Measurements from ENCODE around the gene GATB. TPM values are rescaled to one million over a fixed set of nuclear protein-coding genes. Genes with fewer than 3 reads are reported as not detected.
A peak's percentile ranks its signal among the peaks of the same experiment; 100 is the strongest.

GATB gene
- total and polyA plus RNA-seq, 2 donors: 11.7 to 12.8 TPM

DNA sequence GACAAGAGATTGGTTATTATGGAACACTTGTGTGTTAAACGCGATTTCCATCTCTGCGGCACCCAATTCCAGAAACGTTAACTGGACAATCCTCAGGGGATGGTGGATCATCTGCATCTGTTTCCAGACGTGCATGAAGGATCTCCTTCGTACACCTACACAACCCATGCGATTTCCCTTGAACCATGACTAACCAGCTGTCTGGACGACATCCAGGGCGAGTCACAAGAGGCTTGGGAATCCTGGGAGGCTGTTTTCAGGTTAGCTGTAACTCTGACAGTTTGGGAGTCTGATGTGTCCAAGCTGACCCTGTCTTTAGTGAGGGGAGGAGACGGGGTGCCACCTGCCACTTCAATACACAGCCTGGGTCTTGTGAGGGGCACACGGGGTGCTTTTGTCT, 84.5 kb downstream of the GATB start:
- Histone ChIP-seq H3K27ac (ENCODE audit: low read depth) (no peak overlapping the region), H3K4me1 (ENCODE audit: insufficient read depth) (no peaks in the 10 kb centered on the region), H3K36me3 (ENCODE audit: insufficient read depth) (no peaks in the 10 kb centered on the region), H3K4me3 (ENCODE audit: low read depth, low read length) (no peak overlapping the region)
- no peak for DNase-seq (ENCODE audit: extremely low spot score)
- WGBS: 83% methylated on average over 11 of the region's 11 CpGs

DNA sequence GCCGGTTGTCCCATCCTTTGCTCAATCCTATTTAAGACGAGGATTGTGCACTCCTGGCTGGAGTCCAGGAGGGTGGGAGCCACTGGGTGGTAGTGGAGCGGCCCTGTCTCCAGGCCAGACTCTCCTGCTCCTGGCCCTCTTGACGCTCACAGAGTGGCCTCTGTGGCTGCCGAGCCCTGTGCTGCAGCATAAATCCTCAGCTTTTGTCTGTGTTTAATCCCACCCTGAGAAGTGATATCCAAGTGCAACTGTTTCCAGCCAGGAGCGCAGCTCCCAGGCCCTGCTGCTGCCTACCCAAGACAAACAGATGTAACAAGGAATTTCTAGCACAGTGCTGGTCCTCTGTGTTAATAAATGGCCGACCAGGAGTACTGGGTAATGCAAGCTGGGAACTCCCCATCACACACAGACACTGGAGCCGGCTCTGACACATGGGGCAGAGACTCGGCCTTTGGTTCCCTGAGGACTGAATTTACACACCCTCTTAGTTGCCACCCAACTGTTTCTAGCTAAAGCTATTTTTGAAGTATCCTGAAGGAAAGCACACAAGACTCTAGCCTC, 85.3 kb downstream of the GATB start:
- no peak overlapping the region for H3K4me3 ChIP-seq (ENCODE audit: low read depth, low read length)
- H3K27ac ChIP-seq (ENCODE audit: low read depth): no peak overlapping the region
- WGBS: 58% methylated on average over 9 of the region's 9 CpGs
- no peak for DNase-seq (ENCODE audit: extremely low spot score)
- no peaks in the 10 kb centered on the region for H3K36me3 ChIP-seq (ENCODE audit: insufficient read depth)
- no peaks in the 10 kb centered on the region for H3K4me1 ChIP-seq (ENCODE audit: insufficient read depth)

DNA sequence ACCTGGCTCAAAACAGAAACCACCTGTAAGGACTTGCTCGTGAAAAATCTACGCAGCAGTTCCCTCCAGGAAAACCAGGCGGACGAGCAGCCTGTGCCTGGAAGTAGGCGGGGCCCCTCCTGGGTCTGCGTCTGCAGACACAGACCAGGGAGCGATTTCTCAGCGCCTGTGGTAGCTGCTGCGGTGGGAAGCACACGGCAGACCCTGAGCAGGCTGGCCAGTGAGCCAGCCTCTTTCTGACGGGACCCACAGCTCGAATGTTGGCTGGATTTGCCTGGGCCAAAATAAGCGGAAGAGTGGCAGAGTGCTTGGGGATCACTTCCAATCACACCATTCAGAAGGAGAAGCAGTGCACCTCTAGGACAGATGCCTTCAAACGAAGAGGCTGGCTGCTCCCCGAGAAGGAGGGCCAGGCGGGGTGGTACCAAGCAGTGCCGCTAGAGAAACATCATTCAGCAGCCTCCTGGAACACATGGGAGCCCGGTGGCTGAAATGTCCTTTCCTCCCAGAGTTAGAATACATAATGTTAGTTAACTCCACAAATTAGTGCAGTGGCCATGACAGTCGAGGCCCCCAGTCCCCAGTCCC, 85.9 kb downstream of the GATB start:
- H3K4me1 ChIP-seq (ENCODE audit: insufficient read depth): no peaks in the 10 kb centered on the region
- DNase-seq (ENCODE audit: extremely low spot score): no peak
- WGBS: 17% methylated on average over 19 of the region's 19 CpGs
- H3K27ac ChIP-seq (ENCODE audit: low read depth): no peak overlapping the region
- H3K36me3 ChIP-seq (ENCODE audit: insufficient read depth): no peaks in the 10 kb centered on the region
- H3K4me3 ChIP-seq (ENCODE audit: low read depth, low read length): peak overlapping the region; percentile 35

DNA sequence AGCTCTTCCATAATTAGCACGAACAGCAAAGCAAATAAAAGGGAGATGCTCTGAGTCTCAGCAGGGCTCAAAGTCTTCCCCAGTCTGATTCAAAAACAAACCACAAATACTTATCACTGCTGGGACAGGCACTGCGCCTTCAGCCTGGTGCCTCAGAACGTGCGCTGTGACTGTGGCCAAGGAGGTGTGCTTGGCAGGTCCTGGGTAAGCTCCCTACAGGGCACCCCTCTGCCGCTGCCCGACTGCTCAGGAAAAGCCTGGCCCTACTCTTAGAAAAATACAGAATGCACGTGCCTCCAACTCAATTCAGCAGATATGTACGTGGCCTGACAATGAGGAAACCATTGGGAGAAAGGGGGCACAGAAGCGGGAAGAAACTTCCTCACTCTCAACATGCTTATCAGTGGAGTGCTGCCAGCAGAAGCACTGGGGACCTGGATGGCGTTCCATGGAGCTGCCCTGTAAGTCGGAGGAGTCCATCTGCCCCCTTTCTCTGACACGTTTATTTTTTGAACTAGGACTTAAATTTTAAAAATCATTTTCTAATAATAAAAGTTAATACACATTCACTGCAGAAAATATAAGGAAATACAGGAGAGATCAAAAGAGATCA, 86.8 kb downstream of the GATB start:
- WGBS: 62% methylated on average over 12 of the region's 12 CpGs
- no peak overlapping the region for H3K4me3 ChIP-seq (ENCODE audit: low read depth, low read length)
- no peaks in the 10 kb centered on the region for H3K4me1 ChIP-seq (ENCODE audit: insufficient read depth)
- H3K36me3 ChIP-seq (ENCODE audit: insufficient read depth): no peaks in the 10 kb centered on the region
- H3K27ac ChIP-seq (ENCODE audit: low read depth): no peak overlapping the region
- DNase-seq (ENCODE audit: extremely low spot score): no peak

DNA sequence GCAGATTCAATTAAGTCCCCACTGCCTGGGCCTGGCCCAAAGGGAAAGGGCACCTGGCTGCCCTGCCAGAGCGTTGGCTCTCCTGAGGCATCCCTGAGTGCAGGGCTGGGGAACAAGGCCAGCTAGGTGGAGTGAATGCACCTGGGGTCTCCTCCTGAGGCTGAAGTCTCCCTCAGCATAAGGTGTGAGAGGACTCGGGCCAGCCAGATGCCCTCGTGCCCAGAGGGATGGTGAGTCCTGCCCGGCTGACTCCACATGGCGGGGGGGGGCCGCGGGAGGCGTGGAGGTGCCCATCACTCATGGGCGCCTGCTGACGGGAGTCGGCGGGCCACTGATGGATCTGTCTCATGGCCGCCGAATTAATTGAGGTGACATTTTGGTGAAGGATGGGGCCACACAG, 87.8 kb downstream of the GATB start:
- Histone ChIP-seq H3K36me3 (ENCODE audit: insufficient read depth) (no peaks in the 10 kb centered on the region), H3K4me3 (ENCODE audit: low read depth, low read length) (no peak overlapping the region), H3K4me1 (ENCODE audit: insufficient read depth) (no peaks in the 10 kb centered on the region), H3K27ac (ENCODE audit: low read depth) (no peak overlapping the region)
- DNase-seq (ENCODE audit: extremely low spot score): no peak
- whole genome bisulfite sequencing: 89% methylated on average over 14 of the region's 14 CpGs

DNA sequence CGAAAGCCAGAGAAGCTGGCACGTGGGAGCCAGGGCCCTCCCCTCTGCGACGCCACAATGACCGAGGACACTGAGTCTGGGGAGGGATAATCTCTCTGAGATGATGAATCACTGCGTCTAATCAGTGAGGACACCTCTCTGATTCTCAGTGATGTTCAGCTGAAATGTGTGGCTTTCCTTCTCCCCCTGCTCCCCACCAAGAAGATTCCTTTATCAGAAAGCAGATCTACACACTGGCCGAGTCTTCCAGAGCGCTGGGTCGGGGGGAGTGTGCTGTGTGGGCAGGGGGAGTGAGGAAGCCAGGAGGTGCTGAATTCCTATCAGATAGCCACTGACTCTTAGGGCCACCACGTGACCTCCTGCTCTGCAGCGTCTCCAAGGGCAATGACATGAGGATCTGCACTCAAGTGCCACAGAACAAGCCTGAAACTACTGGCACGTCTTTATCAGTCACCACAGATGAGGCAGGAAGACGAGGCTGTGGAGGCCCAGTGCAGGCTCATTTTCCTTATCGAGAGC, 89.2 kb downstream of the GATB start:
- Histone ChIP-seq H3K4me1 (ENCODE audit: insufficient read depth) (no peaks in the 10 kb centered on the region), H3K27ac (ENCODE audit: low read depth) (no peak overlapping the region)
- WGBS: 74% methylated on average over 14 of the region's 14 CpGs

DNA sequence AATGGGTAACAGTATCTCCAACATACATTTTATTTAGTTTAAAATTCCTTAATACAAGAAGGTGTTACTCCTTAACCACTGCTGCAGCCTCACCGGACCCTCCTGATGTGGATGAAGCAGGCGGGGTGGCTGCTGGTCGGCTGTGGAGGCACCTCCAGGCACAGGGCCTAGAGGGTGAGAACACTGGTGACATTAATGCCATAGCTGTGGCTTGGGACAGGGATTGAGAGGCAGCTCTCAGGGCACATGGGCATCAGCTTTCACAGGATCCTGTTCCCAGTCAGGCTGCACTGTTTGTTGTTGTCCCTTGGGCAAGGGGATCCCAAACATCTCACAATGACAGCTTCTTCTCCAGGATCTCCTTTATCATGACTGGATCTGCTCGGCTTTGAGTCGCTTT, 90.0 kb downstream of the GATB start:
- DNase-seq (ENCODE audit: extremely low spot score): no peak
- Histone ChIP-seq H3K4me1 (ENCODE audit: insufficient read depth) (no peaks in the 10 kb centered on the region), H3K4me3 (ENCODE audit: low read depth, low read length) (no peak overlapping the region), H3K27ac (ENCODE audit: low read depth) (no peak overlapping the region), H3K36me3 (ENCODE audit: insufficient read depth) (no peaks in the 10 kb centered on the region)
- 95% methylated on average over 5 of the region's 5 CpGs for WGBS

More for the DNA sequence above, 89.2 kb downstream of the GATB start:
- DNase-seq (ENCODE audit: extremely low spot score): no peak
- Histone ChIP-seq H3K36me3 (ENCODE audit: insufficient read depth) (no peaks in the 10 kb centered on the region), H3K4me3 (ENCODE audit: low read depth, low read length) (no peak overlapping the region)

DNA sequence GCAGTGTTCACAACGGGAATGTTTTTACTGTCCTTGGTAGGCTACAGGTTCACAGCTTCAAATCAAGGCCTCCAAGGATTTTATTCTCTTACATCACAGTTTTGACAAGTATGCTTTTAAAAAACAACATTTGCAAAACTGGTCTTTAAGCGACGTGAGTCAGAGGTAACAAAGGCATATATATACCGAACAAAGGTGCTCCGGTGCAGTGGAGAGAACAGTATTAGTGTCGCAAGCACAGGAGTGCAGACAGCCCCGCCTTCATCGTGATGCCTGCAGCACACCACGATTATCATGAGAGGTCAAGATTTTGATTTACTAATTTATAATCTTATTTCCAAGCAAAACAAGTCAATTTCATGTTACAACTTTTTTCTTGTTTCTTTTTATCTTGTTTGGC, 90.8 kb downstream of the GATB start:
- no peak for DNase-seq (ENCODE audit: extremely low spot score)
- Histone ChIP-seq H3K4me1 (ENCODE audit: insufficient read depth) (no peaks in the 10 kb centered on the region), H3K4me3 (ENCODE audit: low read depth, low read length) (no peak overlapping the region), H3K36me3 (ENCODE audit: insufficient read depth) (no peaks in the 10 kb centered on the region), H3K27ac (ENCODE audit: low read depth) (no peak overlapping the region)
- WGBS: 93% methylated on average over 9 of the region's 9 CpGs

DNA sequence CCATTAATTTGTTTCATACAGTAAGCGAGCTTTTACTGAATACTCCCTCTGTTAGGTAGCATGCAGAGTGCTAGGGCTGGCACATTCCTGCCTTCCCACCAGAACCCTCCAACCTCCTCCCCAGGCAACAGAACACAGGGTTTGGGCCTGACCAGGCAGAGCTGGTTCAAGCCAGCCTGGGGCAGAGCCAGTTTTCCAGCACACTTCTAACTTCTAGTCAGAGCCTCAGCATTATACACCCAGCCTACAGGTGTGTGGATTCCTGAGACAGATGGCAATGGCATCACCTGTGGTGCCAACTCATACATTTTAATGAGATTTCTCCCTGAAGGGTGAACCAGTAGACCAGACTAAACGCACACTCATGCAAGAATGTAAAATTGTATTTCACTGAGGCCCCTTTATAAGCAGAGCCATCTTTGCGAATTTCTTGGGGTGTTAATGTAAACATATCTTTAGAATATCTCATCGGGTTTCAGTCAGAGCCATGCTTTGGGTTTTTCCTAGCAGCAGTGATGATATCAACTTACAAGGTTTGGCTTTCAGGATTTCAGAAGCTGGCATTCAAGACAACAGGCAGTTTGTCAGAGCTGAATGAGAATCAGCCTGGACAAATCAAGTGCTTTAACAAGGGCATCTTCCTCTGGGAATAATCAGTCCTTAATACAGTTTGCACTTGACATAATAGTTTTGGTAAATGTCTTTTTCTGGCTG, 92.0 kb downstream of the GATB start:
- no peaks in the 10 kb centered on the region for H3K36me3 ChIP-seq (ENCODE audit: insufficient read depth)
- WGBS: 63% methylated on average over 4 of the region's 4 CpGs
- DNase-seq (ENCODE audit: extremely low spot score): no peak
- no peak overlapping the region for H3K4me3 ChIP-seq (ENCODE audit: low read depth, low read length)
- H3K4me1 ChIP-seq (ENCODE audit: insufficient read depth): no peaks in the 10 kb centered on the region
- H3K27ac ChIP-seq (ENCODE audit: low read depth): no peak overlapping the region

DNA sequence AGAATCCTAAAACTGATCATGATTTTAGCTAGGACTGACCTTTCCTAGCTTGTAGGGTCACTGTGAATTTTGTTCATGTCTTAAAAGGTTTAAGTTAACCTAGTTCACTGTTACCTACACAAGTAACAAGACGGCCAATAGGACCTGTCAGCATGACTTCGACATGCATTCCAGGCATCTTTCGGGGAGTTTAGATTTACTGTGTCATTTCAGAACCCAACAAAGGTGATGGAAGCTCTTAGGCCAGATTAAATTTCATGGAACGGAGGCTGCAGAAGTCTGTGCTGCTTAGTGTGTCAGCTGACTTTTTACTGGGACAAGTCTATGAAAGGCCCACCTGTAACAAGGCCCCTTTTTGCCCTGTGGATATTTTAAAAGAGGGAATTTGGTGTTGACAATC, 93.1 kb downstream of the GATB start:
- DNase-seq (ENCODE audit: extremely low spot score): no peak
- no peak overlapping the region for H3K4me3 ChIP-seq (ENCODE audit: low read depth, low read length)
- no peak overlapping the region for H3K27ac ChIP-seq (ENCODE audit: low read depth)
- 88% methylated on average over 4 of the region's 4 CpGs for WGBS
- H3K36me3 ChIP-seq (ENCODE audit: insufficient read depth): no peaks in the 10 kb centered on the region
- no peaks in the 10 kb centered on the region for H3K4me1 ChIP-seq (ENCODE audit: insufficient read depth)

DNA sequence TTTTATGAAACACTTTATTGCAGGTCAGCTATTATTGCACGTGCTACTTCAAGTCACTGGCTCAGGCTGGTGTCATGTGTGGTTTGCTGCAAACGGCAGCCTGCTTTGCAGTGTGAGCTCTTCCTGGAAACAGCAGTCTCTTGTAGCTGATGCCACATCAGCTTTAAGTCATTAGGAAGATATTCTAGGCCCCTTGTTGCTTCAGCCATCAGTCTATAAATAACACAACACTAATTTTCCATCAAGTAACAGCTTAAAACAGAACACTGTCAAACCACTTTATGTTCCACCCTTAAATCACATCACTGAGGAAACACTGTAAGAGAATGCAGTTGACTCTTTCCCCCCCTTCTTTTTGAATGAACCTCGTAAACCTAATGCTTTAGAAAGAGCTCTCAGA, 93.8 kb downstream of the GATB start:
- no peak overlapping the region for H3K27ac ChIP-seq (ENCODE audit: low read depth)
- no peak for DNase-seq (ENCODE audit: extremely low spot score)
- 34% methylated on average over 3 of the region's 3 CpGs for WGBS
- H3K4me3 ChIP-seq (ENCODE audit: low read depth, low read length): no peak overlapping the region
- no peaks in the 10 kb centered on the region for H3K4me1 ChIP-seq (ENCODE audit: insufficient read depth)
- H3K36me3 ChIP-seq (ENCODE audit: insufficient read depth): no peaks in the 10 kb centered on the region

DNA sequence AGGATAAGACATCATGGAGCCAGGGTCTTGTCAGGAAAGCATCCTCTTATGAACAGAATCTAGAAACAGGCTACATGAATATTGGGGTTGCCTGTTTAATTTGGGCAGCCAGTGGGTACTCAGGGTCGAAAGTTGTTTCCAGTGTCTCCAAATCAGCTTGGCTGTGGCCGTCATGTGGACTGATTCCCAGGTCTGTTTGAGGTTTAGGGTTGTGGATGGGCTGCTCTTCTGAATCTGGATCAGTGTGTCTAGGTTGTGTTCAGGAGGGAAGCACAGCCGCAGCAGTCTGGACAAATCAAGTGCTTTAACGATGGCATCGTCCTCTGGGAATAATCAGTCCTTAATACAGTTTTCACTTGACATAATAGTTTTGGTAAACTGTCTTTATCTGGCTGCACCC, 94.3 kb downstream of the GATB start:
- no peaks in the 10 kb centered on the region for H3K36me3 ChIP-seq (ENCODE audit: insufficient read depth)
- no peak overlapping the region for H3K4me3 ChIP-seq (ENCODE audit: low read depth, low read length)
- H3K27ac ChIP-seq (ENCODE audit: low read depth): no peak overlapping the region
- no peak for DNase-seq (ENCODE audit: extremely low spot score)
- H3K4me1 ChIP-seq (ENCODE audit: insufficient read depth): no peaks in the 10 kb centered on the region
- WGBS: 59% methylated on average over 5 of the region's 5 CpGs

DNA sequence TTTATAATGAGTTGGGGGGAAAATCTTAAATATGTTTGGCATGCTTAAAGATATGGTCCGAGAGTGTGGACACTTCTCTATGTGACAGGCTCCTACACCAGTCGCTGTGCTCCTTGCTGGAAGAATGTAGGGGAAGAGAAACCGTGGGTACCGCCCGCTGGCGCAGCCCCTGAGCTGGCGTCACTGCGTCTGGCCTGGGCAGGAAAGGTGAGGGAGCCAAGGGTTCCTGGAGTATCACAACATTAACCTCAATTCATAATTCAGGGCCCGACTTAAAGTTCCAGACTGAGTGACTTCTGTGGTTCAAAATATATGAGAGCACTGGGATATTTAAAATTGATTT, 95.1 kb downstream of the GATB start:
- Histone ChIP-seq H3K4me3 (ENCODE audit: low read depth, low read length) (no peak overlapping the region), H3K4me1 (ENCODE audit: insufficient read depth) (no peaks in the 10 kb centered on the region), H3K36me3 (ENCODE audit: insufficient read depth) (no peaks in the 10 kb centered on the region), H3K27ac (ENCODE audit: low read depth) (no peak overlapping the region)
- 93% methylated on average over 9 of the region's 9 CpGs for WGBS
- DNase-seq (ENCODE audit: extremely low spot score): no peak
